OCI-LY1 (cell line): Measurements from ENCODE around the gene PNPLA7.

Source experiments
- H2AFZ ChIP-seq: fragments of 200-600 bp; sonication (generic), shearing (Covaris generic); 2 replicates; pipeline ENCODE4 v1.6.0; 2014; ENCODE audit warnings: antibody characterized with exemption, mild to moderate bottlenecking, low read length
- H3F3A ChIP-seq: fragments of 200-600 bp; sonication (generic), shearing (Covaris generic); 2 replicates; pipeline ENCODE4 v1.6.0; 2014; ENCODE audit warnings: mild to moderate bottlenecking, antibody characterized with exemption, low read length, moderate library complexity; ENCODE audit not compliant: insufficient read depth
- H3K27ac ChIP-seq: fragments of 200-600 bp; sonication (generic); 2 replicates; pipeline ENCODE4 v1.5.1; 2014; ENCODE audit warnings: low read length, mixed run types, mild to moderate bottlenecking, low read depth; ENCODE audit not compliant: poor library complexity, severe bottlenecking
- H3K27me3 ChIP-seq: fragments of 200-600 bp; sonication (generic); 2 replicates; pipeline ENCODE4 v1.6.0; 2014; ENCODE audit warnings: antibody characterized with exemption, mild to moderate bottlenecking, low read length, moderate library complexity; ENCODE audit not compliant: insufficient read depth
- H3K36me3 ChIP-seq: fragments of 200-600 bp; sonication (generic); 2 replicates; pipeline ENCODE4 v1.6.1; 2014; ENCODE audit warnings: mild to moderate bottlenecking, antibody characterized with exemption, low read length, moderate library complexity, mixed read lengths; ENCODE audit not compliant: insufficient read depth
- H3K4me1 ChIP-seq: fragments of 200-600 bp; sonication (generic); 2 replicates; pipeline ENCODE4 v1.5.1; 2014; ENCODE audit warnings: mild to moderate bottlenecking, low read length, moderate library complexity; ENCODE audit not compliant: insufficient read depth, severe bottlenecking
- H3K4me2 ChIP-seq: fragments of 200-600 bp; sonication (generic), shearing (Covaris generic); 2 replicates; pipeline ENCODE4 v1.6.1; 2014; ENCODE audit warnings: low read length
- H3K4me3 ChIP-seq: fragments of 200-600 bp; sonication (generic); 2 replicates; pipeline ENCODE4 v1.5.1; 2014; ENCODE audit warnings: low read length, low read depth, mild to moderate bottlenecking, mixed read lengths; ENCODE audit not compliant: poor library complexity, severe bottlenecking
- H3K79me2 ChIP-seq: fragments of 200-600 bp; shearing (Covaris generic); 2 replicates; pipeline ENCODE4 v1.6.1; 2016; ENCODE audit warnings: mixed run types, low read length, mixed read lengths; ENCODE audit not compliant: insufficient read depth
- H3K9ac ChIP-seq: fragments of 200-600 bp; sonication (generic), shearing (Covaris generic); 2 replicates; pipeline ENCODE4 v1.6.1; 2014; ENCODE audit warnings: mild to moderate bottlenecking, low read length, mixed read lengths
- H3K9me2 ChIP-seq: fragments of 200-600 bp; sonication (generic), shearing (Covaris generic); 2 replicates; pipeline ENCODE4 v1.6.1; 2014; ENCODE audit warnings: low read depth, mild to moderate bottlenecking, low read length, mixed read lengths
- H3K9me3 ChIP-seq: fragments of 200-600 bp; shearing (Covaris generic); 2 replicates; pipeline ENCODE4 v1.6.1; 2014; ENCODE audit warnings: low read length, mixed read lengths
- H4K20me1 ChIP-seq: fragments of 200-600 bp; sonication (generic), shearing (Covaris generic); 2 replicates; pipeline ENCODE4 v1.6.0; 2016; ENCODE audit warnings: mild to moderate bottlenecking, low read length; ENCODE audit not compliant: insufficient read depth
- EZH2 ChIP-seq: fragments of 200-600 bp; sonication (generic), shearing (Covaris generic); IDR thresholded peaks from 2 replicates; pipeline ENCODE4 v1.8.0; 2017; ENCODE audit warnings: borderline replicate concordance, mixed run types, mild to moderate bottlenecking, antibody characterized with exemption, low read length, moderate library complexity, mixed read lengths
- TF ChIP-seq, protein P1 (sequence below): fragments of 200-600 bp; sonication (generic), shearing (Covaris generic); IDR thresholded peaks from 2 replicates; pipeline ENCODE4 v1.5.1; 2017; ENCODE audit warnings: mild to moderate bottlenecking, antibody characterized with exemption, low read length, moderate library complexity, mixed read lengths

PNPLA7 gene

DNA sequence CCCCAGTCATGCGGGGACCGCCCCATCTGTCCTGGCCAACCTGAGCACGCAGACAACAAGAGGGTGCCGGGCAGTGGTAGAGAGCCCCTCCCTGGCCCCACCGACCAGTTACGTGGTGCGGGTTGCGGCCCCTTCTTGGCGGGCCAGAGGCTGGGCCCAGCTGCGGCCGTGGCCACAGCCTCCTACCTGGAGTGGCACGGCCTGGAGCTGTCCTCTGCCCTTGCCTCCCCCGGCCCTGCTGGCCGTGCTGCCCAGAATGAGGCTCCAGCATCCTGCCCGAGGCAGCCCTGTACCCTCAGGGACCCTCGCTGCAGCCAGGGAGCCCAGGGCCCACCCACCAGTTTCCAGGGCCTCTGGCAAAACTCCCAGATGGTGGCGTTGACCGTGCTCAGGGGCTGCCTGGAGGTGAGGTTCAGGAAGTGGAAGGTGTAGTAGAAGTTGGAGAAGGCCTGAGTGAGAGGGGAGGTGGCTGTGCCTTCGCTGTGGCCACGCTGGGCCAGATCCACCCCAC is 114.8 kb downstream of the PNPLA7 start:
- Histone ChIP-seq H2AFZ (no peak overlapping the region), H3K27me3 (peaks cover 16% of the 10 kb centered on the region; the same call in 1 of the 2 replicates), H3K36me3 (no peaks in the 10 kb centered on the region), H3K27ac (no peak overlapping the region), H3K4me3 (no peak overlapping the region), H3K4me2 (no peak overlapping the region), H4K20me1 (no peaks in the 10 kb centered on the region), H3K79me2 (no peaks in the 10 kb centered on the region), H3K9me2 (no peaks in the 10 kb centered on the region), H3K9me3 (no peaks in the 10 kb centered on the region), H3F3A (no peaks in the 10 kb centered on the region), H3K9ac (no peak overlapping the region), H3K4me1 (peaks cover 2% of the 10 kb centered on the region)
- TF ChIP-seq, protein P1, sequence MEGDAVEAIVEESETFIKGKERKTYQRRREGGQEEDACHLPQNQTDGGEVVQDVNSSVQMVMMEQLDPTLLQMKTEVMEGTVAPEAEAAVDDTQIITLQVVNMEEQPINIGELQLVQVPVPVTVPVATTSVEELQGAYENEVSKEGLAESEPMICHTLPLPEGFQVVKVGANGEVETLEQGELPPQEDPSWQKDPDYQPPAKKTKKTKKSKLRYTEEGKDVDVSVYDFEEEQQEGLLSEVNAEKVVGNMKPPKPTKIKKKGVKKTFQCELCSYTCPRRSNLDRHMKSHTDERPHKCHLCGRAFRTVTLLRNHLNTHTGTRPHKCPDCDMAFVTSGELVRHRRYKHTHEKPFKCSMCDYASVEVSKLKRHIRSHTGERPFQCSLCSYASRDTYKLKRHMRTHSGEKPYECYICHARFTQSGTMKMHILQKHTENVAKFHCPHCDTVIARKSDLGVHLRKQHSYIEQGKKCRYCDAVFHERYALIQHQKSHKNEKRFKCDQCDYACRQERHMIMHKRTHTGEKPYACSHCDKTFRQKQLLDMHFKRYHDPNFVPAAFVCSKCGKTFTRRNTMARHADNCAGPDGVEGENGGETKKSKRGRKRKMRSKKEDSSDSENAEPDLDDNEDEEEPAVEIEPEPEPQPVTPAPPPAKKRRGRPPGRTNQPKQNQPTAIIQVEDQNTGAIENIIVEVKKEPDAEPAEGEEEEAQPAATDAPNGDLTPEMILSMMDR = no peak
- TF ChIP-seq EZH2 = no peak

DNA sequence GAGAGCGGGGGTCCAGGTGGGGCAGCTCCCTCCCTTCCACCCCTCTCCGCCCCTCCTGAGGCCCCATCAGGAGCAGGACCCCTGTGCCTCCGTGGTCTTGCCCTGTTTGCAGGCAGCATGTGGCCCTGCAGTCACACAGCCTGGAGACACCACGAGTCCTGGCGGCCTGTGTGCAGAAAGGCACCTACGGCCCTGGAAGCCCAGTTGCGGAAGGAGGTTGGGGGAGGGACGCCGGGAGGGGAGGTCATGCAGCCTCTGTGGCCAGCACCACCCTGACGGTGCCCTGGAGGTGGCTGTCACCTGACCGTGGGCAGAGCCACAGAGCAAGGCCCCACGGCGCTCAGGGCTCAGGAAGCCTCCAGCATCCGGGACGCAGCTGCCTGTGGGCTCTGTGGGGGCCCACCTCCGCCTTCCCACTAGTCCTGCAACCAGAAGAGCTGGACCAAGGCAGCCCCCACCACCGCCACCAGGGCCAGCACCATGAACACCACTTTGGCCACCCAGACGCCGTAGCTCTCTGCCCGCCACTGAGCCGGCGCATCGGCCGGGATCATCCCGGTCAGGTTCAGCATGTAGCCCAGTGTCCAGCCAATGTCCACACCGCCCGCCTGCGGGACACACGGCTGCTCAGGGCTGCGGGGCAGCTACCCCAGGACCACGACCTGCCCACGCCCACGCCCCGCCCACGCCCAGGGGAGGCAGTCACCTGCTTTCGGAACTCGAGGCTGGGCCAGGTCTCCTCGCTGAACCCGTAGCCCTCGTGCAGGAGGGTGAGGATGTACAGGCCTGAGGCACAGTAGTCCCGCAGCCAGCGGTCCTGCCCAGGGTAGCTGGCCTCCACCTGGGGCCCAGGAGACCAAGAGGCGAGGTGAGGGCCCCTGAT is 115.5 kb downstream of the PNPLA7 start:
- Histone ChIP-seq H3K4me2 (no peak overlapping the region), H3K36me3 (no peaks in the 10 kb centered on the region), H3K4me1 (peaks cover 9% of the 10 kb centered on the region), H3K27ac (no peak overlapping the region), H3K9ac (no peak overlapping the region), H4K20me1 (no peaks in the 10 kb centered on the region), H3F3A (no peaks in the 10 kb centered on the region), H2AFZ (no peak overlapping the region), H3K79me2 (no peaks in the 10 kb centered on the region), H3K27me3 (peaks cover 16% of the 10 kb centered on the region; the same call in 1 of the 2 replicates), H3K9me2 (no peaks in the 10 kb centered on the region), H3K4me3 (no peak overlapping the region), H3K9me3 (no peaks in the 10 kb centered on the region)
- TF ChIP-seq EZH2 = no peak
- TF ChIP-seq, protein P1 = no peak

DNA sequence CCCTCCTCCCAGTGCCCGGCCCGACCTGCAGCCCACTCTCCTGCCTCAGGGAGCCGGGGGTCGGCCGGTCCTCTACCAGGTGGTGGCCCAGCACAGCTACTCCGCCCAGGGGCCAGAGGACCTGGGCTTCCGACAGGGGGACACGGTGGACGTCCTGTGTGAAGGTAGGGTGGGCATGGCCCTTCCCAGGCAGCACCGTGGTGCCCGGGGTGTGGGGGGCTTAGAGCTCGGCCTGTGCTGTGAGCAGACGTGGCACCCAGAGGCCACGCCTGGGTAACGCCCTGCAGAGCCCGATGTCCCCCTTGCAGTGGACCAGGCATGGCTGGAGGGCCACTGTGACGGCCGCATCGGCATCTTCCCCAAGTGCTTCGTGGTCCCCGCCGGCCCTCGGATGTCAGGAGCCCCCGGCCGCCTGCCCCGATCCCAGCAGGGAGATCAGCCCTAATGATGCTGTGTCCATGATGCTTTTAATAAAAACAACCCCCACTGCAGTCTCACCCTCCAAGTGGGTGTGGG is 116.2 kb downstream of the PNPLA7 start:
- H4K20me1 ChIP-seq = no peaks in the 10 kb centered on the region
- no peak overlapping the region for H3K27ac ChIP-seq
- peaks cover 24% of the 10 kb centered on the region; the same call in 1 of the 2 replicates for H3K27me3 ChIP-seq
- H3K4me2 ChIP-seq = no peak overlapping the region
- H3K9me2 ChIP-seq = no peaks in the 10 kb centered on the region
- no peaks in the 10 kb centered on the region for H3K9me3 ChIP-seq
- H3K4me1 ChIP-seq = peaks cover 16% of the 10 kb centered on the region
- no peak for TF ChIP-seq EZH2
- TF ChIP-seq, protein P1 = no peak
- H3K4me3 ChIP-seq = no peak overlapping the region
- no peaks in the 10 kb centered on the region for H3K79me2 ChIP-seq
- no peak overlapping the region for H2AFZ ChIP-seq
- H3K9ac ChIP-seq = no peak overlapping the region
- no peaks in the 10 kb centered on the region for H3K36me3 ChIP-seq
- no peaks in the 10 kb centered on the region for H3F3A ChIP-seq
